Neural cell (in vitro differentiated cells): ENCODE results near the gene LCE1F. TPM values are rescaled to one million over a fixed set of nuclear protein-coding genes. Genes with fewer than 3 reads are reported as not detected.

Source experiments
- H2AFZ ChIP-seq: fragments of 200-600, 300-800 bp; sonication (generic), shearing (Covaris generic); 2 replicates; pipeline ENCODE4 v1.6.0; 2014; ENCODE audit warnings: low read depth, mild to moderate bottlenecking, antibody characterized with exemption, low read length, moderate library complexity
- H3F3A ChIP-seq: fragments of 200-600 bp; shearing (Covaris generic); 2 replicates; pipeline ENCODE4 v1.6.1; 2016; ENCODE audit warnings: mild to moderate bottlenecking, moderate library complexity, mixed read lengths, antibody characterized with exemption, low read length; ENCODE audit not compliant: insufficient read depth, poor library complexity, severe bottlenecking
- H3K27ac ChIP-seq: fragments of 200-600, 300-800 bp; sonication (generic), shearing (Covaris generic); 2 replicates; pipeline ENCODE4 v1.5.1; 2014; ENCODE audit warnings: mild to moderate bottlenecking, low read length, moderate library complexity
- H3K27me3 ChIP-seq: fragments of 300-800, 200-600 bp; sonication (generic), shearing (Covaris generic); 2 replicates; pipeline ENCODE4 v1.6.0; 2014; ENCODE audit warnings: mild to moderate bottlenecking, low read depth, low read length, moderate library complexity; ENCODE audit not compliant: insufficient read depth
- H3K36me3 ChIP-seq: fragments of 300-800, 200-600 bp; sonication (generic), shearing (Covaris generic); 2 replicates; pipeline ENCODE4 v1.5.1; 2014; ENCODE audit warnings: mild to moderate bottlenecking, antibody characterized with exemption, low read length, moderate library complexity; ENCODE audit not compliant: insufficient read depth
- H3K4me2 ChIP-seq: fragments of 300-800, 200-600 bp; sonication (generic), shearing (Covaris generic); 2 replicates; pipeline ENCODE4 v1.6.0; 2014; ENCODE audit warnings: mild to moderate bottlenecking, low read length
- H3K4me3 ChIP-seq: fragments of 300-800, 200-600 bp; sonication (generic), shearing (Covaris generic); 2 replicates; pipeline ENCODE4 v1.5.1; 2014; ENCODE audit warnings: mild to moderate bottlenecking, low read length, moderate library complexity
- H3K79me2 ChIP-seq: fragments of 200-600 bp; shearing (Covaris generic); replicated peaks from 2 replicates; pipeline ENCODE4 v1.6.0; 2014; ENCODE audit warnings: mild to moderate bottlenecking, low read length, moderate library complexity; ENCODE audit not compliant: insufficient read depth
- H3K9ac ChIP-seq: fragments of 300-800, 200-600 bp; sonication (generic), shearing (Covaris generic); 2 replicates; pipeline ENCODE4 v1.6.1; 2016; ENCODE audit warnings: mild to moderate bottlenecking, low read length, mixed read lengths
- H3K9me2 ChIP-seq: fragments of 200-600 bp; shearing (Covaris generic); 2 replicates; pipeline ENCODE4 v1.6.1; 2016; ENCODE audit warnings: mild to moderate bottlenecking, low read length, mixed read lengths; ENCODE audit not compliant: insufficient read depth
- H3K9me3 ChIP-seq: fragments of 200-600, 300-800 bp; sonication (generic), shearing (Covaris generic); 2 replicates; pipeline ENCODE4 v1.6.1; 2016; ENCODE audit warnings: mild to moderate bottlenecking, mixed run types, low read length, moderate library complexity, mixed read lengths
- H4K20me1 ChIP-seq: fragments of 200-600 bp; shearing (Covaris generic); 2 replicates; pipeline ENCODE4 v1.6.1; 2016; ENCODE audit warnings: mild to moderate bottlenecking, mixed run types; ENCODE audit not compliant: insufficient read depth
- EP300 ChIP-seq: fragments of 450-650 bp; conservative IDR thresholded peaks from 2 replicates; pipeline ENCODE4 v1.6.1; 2014; ENCODE audit warnings: antibody characterized with exemption, mild to moderate bottlenecking, moderate library complexity; ENCODE audit not compliant: poor library complexity, severe bottlenecking
- EZH2 ChIP-seq: fragments of 200-600, 300-800 bp; shearing (Covaris generic), sonication (generic); IDR thresholded peaks from 2 replicates; pipeline ENCODE4 v1.6.1; 2014; ENCODE audit warnings: antibody characterized with exemption, low read length, borderline replicate concordance, mild to moderate bottlenecking; ENCODE audit not compliant: insufficient read depth, poor library complexity, severe bottlenecking
- MXI1 ChIP-seq: fragments of 450-650 bp; conservative IDR thresholded peaks from 2 replicates; pipeline ENCODE4 v1.6.1; 2014; ENCODE audit warnings: antibody characterized with exemption, mild to moderate bottlenecking; ENCODE audit not compliant: poor library complexity, severe bottlenecking
- POLR2AphosphoS5 ChIP-seq: IDR thresholded peaks from 2 replicates; pipeline ENCODE4 v1.6.1; 2012
- RAD21 ChIP-seq: fragments of 450-650 bp; conservative IDR thresholded peaks from 2 replicates; pipeline ENCODE4 v1.6.1; 2014; ENCODE audit warnings: antibody characterized with exemption, mild to moderate bottlenecking, moderate library complexity
- SMC3 ChIP-seq: fragments of 450-650 bp; conservative IDR thresholded peaks from 2 replicates; pipeline ENCODE4 v1.6.1; 2014; ENCODE audit warnings: antibody characterized with exemption, mild to moderate bottlenecking, moderate library complexity; ENCODE audit not compliant: poor library complexity
- TAF1 ChIP-seq: IDR thresholded peaks from 2 replicates; pipeline ENCODE4 v1.6.1; 2012; ENCODE audit warnings: low read depth
- polyA plus RNA-seq: library from polyadenylated mRNA; depleted of rRNA; stranded (reverse); fragments of >200 nt; gene quantifications from 2 replicates; pipeline ENCODE4 v1.2.3, GENCODE V29; 2014
- TF ChIP-seq, protein P1 (sequence below): fragments of 450-650 bp; IDR thresholded peaks from 2 replicates; pipeline ENCODE4 v1.5.1; 2014; ENCODE audit warnings: antibody characterized with exemption, mild to moderate bottlenecking, moderate library complexity; ENCODE audit not compliant: poor library complexity, severe bottlenecking
- TF ChIP-seq, protein P2 (sequence below): IDR thresholded peaks from 2 replicates; pipeline ENCODE4 v1.6.1; 2012; ENCODE audit warnings: borderline replicate concordance

The LCE1F gene
- polyA plus RNA-seq, 1 donor from 2014 or later: not detected

DNA sequence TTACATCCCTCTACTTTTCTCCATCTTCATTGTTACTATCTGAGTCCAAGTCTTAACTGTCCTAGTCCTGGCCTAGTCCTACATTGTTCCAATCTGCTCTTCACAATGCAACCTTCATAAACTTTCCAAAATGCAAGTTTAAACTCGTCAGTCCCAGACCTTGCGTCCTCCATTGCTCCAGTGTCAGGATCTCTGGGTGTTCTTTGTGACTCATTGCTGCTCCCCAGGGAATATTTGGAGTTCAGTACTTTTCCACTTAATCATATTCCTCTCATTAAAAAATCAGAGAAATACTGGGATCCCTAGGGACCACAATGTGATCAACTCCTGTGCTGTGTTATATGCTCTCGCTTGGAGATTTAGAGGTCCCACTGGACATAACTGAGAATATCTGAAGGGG is 35.1 kb upstream of the LCE1F start:
- no peaks in the 10 kb centered on the region for H3K36me3 ChIP-seq
- H3K27me3 ChIP-seq: no peaks in the 10 kb centered on the region
- H3K9me3 ChIP-seq: no peaks in the 10 kb centered on the region
- no peak overlapping the region for H2AFZ ChIP-seq
- no peak overlapping the region for H3K27ac ChIP-seq
- no peak overlapping the region for H3K4me3 ChIP-seq
- H3F3A ChIP-seq: no peaks in the 10 kb centered on the region
- H3K9ac ChIP-seq: no peak overlapping the region
- no peak overlapping the region for H3K4me2 ChIP-seq
- no peaks in the 10 kb centered on the region for H3K9me2 ChIP-seq
- H3K79me2 ChIP-seq: no peaks in the 10 kb centered on the region
- H4K20me1 ChIP-seq: no peaks in the 10 kb centered on the region
- TF ChIP-seq, protein P1, sequence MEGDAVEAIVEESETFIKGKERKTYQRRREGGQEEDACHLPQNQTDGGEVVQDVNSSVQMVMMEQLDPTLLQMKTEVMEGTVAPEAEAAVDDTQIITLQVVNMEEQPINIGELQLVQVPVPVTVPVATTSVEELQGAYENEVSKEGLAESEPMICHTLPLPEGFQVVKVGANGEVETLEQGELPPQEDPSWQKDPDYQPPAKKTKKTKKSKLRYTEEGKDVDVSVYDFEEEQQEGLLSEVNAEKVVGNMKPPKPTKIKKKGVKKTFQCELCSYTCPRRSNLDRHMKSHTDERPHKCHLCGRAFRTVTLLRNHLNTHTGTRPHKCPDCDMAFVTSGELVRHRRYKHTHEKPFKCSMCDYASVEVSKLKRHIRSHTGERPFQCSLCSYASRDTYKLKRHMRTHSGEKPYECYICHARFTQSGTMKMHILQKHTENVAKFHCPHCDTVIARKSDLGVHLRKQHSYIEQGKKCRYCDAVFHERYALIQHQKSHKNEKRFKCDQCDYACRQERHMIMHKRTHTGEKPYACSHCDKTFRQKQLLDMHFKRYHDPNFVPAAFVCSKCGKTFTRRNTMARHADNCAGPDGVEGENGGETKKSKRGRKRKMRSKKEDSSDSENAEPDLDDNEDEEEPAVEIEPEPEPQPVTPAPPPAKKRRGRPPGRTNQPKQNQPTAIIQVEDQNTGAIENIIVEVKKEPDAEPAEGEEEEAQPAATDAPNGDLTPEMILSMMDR: no peak
- no peak for TF ChIP-seq POLR2AphosphoS5
- TF ChIP-seq TAF1: no peak
- no peak for TF ChIP-seq MXI1
- no peak for TF ChIP-seq EP300
- no peak for TF ChIP-seq EZH2
- TF ChIP-seq, protein P2, sequence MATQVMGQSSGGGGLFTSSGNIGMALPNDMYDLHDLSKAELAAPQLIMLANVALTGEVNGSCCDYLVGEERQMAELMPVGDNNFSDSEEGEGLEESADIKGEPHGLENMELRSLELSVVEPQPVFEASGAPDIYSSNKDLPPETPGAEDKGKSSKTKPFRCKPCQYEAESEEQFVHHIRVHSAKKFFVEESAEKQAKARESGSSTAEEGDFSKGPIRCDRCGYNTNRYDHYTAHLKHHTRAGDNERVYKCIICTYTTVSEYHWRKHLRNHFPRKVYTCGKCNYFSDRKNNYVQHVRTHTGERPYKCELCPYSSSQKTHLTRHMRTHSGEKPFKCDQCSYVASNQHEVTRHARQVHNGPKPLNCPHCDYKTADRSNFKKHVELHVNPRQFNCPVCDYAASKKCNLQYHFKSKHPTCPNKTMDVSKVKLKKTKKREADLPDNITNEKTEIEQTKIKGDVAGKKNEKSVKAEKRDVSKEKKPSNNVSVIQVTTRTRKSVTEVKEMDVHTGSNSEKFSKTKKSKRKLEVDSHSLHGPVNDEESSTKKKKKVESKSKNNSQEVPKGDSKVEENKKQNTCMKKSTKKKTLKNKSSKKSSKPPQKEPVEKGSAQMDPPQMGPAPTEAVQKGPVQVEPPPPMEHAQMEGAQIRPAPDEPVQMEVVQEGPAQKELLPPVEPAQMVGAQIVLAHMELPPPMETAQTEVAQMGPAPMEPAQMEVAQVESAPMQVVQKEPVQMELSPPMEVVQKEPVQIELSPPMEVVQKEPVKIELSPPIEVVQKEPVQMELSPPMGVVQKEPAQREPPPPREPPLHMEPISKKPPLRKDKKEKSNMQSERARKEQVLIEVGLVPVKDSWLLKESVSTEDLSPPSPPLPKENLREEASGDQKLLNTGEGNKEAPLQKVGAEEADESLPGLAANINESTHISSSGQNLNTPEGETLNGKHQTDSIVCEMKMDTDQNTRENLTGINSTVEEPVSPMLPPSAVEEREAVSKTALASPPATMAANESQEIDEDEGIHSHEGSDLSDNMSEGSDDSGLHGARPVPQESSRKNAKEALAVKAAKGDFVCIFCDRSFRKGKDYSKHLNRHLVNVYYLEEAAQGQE: no peak

DNA sequence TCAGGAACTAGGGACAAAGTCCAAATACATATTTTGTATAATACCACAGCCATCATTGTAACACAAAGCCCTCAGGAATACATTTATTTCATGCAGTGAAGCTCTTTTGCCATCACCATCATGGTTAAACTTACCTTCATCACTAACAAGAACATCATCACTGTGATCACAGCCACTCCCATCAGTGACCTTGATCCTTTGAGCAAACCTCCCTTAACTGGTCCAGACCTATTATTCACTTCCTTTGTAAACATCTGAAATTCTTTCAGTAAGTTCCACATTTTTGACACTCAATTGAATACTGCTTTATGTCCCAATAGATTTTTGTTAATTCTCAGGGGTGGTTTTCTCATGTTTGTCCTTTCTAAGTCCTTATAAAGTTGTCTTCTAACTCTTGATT is 33.3 kb upstream of the LCE1F start:
- H3K9ac ChIP-seq: no peak overlapping the region
- no peak overlapping the region for H2AFZ ChIP-seq
- no peak overlapping the region for H3K4me2 ChIP-seq
- H3K4me3 ChIP-seq: no peak overlapping the region
- H3K27ac ChIP-seq: no peak overlapping the region
- no peaks in the 10 kb centered on the region for H3K36me3 ChIP-seq
- no peaks in the 10 kb centered on the region for H4K20me1 ChIP-seq
- no peaks in the 10 kb centered on the region for H3K79me2 ChIP-seq
- no peaks in the 10 kb centered on the region for H3K9me2 ChIP-seq
- H3K27me3 ChIP-seq: no peaks in the 10 kb centered on the region
- TF ChIP-seq, protein P2: no peak
- TF ChIP-seq RAD21: no peak
- TF ChIP-seq SMC3: no peak
- TF ChIP-seq EZH2: no peak
- no peak for TF ChIP-seq TAF1
- no peak for TF ChIP-seq MXI1
- TF ChIP-seq POLR2AphosphoS5: no peak
- TF ChIP-seq, protein P1: no peak
- no peak for TF ChIP-seq EP300
- H3F3A ChIP-seq: no peaks in the 10 kb centered on the region
- H3K9me3 ChIP-seq: no peaks in the 10 kb centered on the region
